Measurements from ENCODE around the gene PPP1R9B. TPM values are rescaled to one million over a fixed set of nuclear protein-coding genes. Genes with fewer than 3 reads are reported as not detected.

Gene PPP1R9B, protein sequence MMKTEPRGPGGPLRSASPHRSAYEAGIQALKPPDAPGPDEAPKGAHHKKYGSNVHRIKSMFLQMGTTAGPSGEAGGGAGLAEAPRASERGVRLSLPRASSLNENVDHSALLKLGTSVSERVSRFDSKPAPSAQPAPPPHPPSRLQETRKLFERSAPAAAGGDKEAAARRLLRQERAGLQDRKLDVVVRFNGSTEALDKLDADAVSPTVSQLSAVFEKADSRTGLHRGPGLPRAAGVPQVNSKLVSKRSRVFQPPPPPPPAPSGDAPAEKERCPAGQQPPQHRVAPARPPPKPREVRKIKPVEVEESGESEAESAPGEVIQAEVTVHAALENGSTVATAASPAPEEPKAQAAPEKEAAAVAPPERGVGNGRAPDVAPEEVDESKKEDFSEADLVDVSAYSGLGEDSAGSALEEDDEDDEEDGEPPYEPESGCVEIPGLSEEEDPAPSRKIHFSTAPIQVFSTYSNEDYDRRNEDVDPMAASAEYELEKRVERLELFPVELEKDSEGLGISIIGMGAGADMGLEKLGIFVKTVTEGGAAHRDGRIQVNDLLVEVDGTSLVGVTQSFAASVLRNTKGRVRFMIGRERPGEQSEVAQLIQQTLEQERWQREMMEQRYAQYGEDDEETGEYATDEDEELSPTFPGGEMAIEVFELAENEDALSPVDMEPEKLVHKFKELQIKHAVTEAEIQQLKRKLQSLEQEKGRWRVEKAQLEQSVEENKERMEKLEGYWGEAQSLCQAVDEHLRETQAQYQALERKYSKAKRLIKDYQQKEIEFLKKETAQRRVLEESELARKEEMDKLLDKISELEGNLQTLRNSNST
- total RNA-seq (2014; rRNA removed; shearing (Covaris generic)) = 19.1 and 35.5 TPM in 2 replicates

DNA sequence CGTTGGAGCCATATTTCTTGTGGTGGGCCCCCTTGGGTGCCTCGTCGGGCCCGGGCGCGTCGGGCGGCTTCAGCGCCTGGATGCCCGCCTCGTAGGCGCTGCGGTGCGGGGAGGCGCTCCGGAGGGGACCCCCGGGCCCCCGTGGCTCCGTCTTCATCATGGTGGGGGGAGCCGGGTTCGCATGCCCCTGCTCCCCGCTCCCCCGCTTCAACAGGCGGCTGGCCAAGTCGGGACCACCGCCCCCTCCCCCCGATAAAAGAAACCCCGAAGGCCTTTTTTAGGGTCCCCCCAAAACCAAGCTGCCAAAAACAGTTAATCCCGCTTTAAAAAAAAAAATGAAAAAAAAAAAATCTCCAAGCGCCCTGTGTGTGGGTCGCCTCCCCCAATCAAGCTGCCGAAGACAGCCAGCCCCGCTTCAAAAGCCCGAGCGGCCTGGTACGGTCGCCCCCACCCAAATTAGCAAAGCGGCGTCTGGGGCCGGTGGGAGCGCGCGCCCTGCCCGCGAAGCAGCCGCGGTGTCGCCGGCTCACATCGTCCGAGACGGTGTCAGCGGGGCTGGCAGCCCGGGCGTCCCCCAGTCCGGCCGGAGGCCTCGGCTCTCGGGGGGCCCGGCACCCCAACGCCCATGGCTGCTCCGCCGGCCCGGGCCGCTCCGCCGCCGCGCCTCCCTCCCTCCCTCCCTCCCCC lies at the start of gene PPP1R9B:
TSS of gene PPP1R9B (minus strand) at position 324 of the 687 bp plus-strand sequence. CDS start at position 160, 164 bp downstream.
- DNase-seq (ENCODE audit: low spot score) = no peak

DNA sequence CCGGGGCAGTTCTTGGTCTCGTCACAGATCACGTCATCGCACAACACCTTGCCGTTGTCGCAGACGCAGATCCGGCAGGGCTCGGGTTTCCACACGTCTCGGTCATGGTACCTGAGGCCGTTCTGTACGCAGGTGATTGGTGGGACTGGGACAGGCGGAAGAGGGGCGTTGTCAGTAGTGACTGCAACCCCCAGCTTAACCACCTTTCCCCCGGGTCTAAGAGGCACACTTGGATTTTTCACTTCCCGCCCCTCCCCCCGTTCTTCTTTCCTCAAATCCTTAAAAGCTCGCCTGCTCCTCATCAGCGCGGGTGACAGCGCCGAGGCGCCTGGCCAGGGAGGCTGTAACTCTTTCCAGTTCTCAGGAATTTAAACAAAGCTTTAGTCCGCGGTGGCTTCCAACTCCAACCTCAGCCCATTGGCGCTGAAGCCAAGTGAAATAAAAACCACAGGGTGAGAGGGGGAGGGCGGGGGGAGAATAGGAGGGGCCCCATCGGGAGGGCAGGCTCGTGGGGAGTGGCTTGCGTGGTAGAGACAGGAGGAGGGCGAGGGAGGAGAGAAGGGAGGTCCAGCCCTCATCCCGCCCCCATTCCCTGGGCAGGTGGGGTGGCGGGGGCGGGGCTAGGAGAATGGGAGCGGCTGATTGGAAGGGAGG lies 49.5 kb upstream of the PPP1R9B start:
- peak; percentile 96 for DNase-seq (ENCODE audit: low spot score)

DNA sequence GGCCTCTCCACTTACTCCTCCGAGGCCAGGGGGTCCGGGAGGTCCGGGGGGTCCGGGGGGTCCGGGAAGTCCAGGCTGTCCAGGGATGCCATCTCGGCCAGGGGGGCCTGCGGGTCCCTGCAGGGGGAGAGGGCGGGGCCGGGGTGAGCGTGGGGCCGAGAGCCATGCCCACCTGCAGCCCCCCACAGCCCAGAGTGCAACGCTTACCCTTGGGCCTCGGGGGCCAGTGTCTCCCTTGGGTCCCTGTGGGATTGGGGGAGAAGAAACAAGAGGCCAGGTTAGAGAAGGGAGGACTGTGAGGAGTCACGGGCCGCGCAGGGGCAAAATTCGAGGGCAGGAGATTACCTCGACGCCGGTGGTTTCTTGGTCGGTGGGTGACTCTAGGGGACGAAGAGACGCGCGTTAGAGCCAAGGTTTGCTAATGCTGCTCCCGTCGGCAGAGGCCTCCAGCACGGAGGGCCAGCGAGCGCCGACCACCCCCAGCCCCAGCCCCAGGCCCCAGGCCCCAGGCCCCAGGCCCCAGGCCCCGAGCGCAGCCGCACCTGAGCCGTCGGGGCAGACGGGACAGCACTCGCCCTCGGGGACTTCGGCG lies 48.8 kb upstream of the PPP1R9B start:
- DNase-seq (ENCODE audit: low spot score) = no peak

DNA sequence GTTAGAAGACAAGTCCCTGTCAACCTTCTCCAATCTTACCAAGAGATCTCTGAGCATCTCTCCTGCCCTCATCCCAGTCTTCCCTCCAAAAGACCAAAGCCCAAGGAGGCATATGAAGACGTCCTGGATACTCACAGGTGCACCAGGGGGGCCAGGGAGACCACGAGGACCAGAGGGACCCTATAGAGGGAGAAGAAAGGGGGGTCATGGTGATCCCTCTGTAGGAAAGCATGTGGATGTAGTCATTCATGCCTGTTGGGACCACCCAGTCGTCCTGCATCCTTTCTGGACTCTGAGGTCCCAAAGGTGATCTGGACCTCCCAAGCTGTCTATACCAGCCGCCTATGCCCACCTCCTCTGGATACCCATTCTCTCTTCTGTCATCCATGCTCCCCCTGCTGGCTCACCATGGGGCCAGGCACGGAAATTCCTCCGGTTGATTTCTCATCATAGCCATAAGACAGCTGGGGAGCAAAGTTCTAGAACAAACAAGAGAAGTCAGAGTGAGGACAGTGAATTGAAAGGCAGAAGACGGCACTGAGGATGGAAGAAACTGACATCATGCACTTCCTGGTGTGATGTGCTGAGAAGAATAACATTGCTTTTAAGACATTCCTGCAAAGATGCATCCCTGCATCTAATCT lies 47.7 kb upstream of the PPP1R9B start:
- peak; percentile 69 for DNase-seq (ENCODE audit: low spot score)

DNA sequence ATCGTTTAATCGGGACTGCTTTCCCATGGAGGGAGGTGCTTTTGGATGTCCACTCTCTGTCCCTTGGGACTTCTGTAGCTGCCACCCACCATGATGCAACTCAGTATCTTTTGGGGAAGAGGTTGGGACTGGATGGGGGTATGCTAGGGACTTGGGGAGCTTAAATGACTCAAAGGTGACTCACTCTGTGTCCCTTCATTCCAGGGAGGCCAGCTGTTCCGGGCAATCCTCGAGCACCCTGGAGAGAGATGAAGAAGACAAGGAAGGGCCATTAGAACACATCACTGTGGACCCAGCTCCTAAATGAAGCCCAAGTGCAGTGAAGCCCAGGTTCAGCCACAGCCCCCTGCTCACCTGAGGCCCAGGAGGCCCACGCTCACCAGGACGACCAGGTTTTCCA lies 46.3 kb upstream of the PPP1R9B start:
- peak; percentile 85 for DNase-seq (ENCODE audit: low spot score)

DNA sequence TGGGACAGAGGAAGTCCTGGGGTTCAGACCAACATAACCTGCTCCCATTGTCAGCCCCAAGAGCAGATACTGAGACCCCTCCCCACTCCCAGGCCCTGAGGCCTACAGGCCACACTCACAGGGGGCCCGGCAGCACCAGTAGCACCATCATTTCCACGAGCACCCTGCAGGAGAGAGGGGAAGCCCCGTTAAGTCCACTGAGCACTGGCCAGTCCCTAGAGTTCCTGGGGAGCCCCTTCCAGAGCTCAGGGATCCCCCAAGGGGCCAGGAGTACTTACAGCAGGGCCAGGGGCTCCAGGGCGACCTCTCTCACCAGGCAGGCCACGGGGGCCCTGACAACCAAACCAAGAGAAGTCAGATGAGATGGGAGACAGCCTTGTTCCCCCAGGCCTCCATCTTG lies 45.6 kb upstream of the PPP1R9B start:
- no peak for DNase-seq (ENCODE audit: low spot score)

DNA sequence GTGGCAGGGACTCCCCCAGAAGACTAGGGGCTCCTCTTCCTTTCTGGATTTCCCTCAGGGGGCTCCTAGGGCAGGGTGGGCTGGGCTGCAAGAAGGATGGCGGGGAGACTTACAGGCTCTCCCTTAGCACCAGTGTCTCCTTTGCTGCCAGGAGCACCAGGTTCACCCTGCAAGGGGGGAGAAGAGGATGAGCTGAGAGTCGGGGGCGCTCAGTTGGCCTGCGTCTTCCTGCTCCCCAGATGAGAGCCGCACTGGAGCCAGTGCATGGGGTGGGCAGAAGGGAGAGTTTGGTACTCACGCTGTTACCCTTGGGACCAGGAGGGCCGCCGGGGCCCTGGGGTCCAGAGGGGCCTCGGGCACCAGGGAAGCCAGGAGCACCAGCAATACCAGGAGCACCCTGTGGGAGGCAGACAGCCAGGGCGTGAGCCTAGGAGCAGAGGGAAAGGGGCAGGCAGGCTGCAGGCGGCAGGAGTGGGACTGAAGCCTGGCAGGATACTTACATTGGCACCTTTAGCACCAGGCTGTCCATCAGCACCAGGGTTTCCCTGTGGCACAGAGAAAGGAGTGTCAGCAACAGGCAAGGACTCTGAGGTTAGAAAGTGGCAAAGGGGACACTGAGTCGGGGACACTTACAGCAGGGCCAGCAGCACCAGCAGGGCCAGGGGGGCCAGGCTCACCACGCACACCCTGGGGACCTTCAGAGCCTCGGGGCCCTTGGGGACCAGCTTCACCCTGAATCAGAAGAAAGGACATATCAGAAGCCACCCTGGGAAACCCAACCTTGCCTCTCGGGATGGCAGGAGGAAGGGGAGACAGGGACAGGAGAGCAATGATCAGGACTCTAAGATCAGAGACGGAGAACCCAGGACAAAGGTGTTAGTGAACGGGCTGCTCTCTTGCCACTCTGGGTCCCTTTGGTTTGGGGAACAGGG lies 44.7 kb upstream of the PPP1R9B start:
- DNase-seq (ENCODE audit: low spot score) = no peak

DNA sequence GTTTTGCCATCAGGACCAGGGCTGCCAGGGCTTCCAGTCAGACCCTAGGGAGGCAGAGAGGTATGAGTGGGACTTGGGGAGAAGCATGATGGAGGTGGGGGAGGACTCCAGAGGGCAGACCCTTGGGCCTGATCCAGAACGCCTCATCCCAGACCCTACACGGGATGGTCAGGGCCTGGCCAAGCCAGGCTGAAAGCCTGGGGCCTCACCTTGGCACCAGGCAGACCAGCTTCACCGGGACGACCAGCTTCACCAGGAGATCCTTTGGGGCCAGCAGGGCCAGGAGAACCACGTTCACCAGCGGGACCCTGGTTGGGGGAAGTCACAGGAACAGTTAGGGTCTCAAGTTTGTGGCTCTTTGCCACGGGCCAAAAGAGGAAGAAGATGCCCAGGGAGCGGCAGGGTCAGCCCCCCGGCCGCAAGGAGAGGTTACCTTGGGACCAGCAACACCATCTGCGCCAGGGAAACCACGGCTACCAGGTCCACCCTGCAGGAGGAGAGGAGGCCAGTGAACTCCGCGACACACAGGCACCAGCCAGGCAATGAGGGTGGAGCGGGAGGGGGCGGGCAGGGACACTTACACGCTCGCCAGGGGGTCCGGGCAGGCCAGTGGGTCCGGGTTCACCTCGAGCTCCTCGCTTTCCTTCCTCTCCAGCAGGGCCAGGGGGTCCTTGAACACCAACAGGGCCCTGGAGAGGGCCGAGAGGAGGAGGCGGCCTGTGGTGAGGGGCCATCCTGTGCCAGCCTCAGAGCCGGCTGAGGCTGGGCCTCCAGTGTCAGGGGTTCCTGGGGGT lies 43.9 kb upstream of the PPP1R9B start:
- no peak for DNase-seq (ENCODE audit: low spot score)

DNA sequence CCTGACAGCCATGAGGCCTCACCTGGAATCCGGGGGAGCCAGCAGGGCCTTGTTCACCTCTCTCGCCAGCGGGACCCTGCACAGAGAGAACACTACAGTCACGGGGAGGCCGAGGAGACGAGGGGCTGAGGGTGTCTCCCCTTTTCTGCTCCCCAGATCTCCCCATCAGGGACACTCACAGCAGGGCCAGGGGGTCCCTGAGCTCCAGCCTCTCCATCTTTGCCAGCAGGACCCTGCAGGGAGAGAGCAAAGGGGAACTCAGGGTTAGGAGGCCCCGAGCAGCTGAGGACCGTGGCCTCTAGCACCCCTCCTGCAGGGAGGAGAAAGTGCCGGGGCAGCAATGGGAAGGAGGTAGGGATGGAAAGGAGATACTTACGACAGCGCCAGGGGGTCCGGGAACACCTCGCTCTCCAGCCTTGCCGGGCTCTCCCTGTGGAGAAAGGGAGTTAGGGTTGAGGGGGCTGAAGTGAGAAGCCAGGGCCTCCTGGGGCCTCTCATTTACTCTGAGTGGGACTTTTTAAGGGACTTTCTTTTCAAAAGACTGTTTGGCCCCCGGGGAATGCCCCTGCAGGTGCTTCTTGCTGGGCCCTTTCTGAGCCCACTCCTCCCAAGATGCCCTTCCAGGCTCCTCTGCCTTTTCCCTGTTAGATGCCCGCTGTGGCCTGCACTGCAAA lies 42.3 kb upstream of the PPP1R9B start:
- no peak for DNase-seq (ENCODE audit: low spot score)

DNA sequence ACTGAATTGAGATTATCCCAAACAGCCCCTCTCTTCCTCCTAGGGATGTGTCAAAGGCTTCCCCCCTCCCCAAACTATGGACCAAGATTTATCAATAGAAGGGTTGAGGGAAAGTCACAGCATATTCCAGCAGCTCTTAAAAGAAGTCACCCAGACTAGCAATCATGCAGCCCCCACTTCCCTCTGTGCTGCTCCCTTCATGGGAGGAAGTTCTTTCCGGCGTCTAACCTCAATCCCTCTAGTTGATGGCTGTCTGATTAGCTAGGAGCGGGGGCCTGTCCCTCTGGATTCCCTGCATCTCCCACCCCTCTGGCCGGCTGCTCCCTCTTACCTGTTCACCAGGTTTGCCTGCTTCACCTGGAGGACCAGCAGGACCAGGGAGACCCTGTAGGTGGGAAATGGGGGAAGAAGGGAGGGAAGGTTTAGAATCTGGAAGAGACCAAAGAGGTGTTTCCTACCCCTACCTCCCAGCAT lies 41.7 kb upstream of the PPP1R9B start:
- no peak for DNase-seq (ENCODE audit: low spot score)

DNA sequence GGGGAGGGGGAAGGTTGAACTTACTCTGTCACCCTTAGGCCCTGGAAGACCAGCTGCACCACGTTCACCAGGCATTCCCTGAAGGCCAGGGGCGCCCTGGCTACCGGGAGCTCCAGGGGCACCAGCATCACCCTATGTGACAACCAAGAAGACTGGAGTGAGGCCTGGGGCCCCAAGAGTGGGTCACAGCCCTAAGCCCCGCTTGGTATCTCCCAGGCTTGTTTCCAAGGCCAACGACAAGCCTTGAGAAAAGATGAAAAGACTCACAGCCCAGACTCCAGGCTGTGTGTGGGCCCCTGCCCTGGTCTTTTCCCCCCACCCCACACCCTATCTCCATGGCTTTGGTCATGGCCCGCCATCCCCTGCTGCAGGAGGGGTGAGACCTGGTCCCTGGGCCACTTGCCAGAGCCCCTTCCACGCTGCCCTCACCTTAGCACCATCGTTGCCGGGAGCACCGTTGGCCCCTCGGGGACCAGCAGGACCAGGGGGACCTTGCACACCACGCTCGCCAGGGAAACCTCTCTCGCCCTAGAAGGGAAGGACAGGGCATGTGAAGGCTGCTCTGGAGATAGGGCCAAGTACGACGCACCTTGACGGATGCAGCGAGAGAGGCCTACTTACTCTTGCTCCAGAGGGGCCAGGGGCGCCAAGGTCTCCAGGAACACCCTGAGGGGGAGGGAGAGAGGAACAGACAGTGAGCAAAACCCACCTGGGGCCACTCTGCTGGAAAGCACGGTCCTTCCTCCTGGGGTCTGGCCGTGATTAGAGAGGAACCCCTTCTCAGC lies 41.1 kb upstream of the PPP1R9B start:
- DNase-seq (ENCODE audit: low spot score) = no peak

DNA sequence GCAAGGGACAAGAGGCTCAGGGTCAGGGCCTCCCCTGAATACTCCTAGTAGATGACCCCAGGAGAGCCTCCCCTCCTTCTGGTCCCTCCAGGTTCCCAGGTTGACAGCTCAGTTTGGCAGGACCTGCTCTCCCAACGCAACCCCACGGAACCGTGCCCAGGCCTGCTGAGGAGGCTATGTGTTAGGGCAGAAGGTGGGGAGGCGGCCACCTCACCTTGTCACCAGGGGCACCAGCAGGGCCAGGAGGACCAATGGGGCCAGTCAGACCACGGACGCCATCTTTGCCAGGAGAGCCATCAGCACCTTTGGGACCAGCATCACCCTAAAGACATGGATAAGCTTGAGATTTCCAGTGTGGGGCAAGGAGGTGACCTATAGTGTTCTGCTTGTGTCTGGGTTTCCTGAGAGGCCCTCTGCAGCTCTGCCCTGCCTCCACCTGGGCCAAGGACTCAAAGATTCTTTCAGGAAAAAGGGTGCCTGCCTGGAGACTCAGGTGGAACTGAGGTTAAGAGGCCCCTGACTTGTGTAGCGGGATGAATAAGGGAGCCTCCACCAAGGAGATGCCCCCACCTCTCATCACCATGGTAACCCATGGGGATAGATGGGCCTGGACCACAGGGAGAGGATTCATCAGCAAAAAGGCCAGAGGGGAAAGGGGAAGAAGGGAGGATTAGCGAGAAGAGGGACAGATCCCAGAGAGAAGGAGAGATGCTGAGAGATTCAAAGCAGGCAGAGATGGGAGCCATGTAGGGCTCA lies 40.3 kb upstream of the PPP1R9B start:
- DNase-seq (ENCODE audit: low spot score) = no peak

DNA sequence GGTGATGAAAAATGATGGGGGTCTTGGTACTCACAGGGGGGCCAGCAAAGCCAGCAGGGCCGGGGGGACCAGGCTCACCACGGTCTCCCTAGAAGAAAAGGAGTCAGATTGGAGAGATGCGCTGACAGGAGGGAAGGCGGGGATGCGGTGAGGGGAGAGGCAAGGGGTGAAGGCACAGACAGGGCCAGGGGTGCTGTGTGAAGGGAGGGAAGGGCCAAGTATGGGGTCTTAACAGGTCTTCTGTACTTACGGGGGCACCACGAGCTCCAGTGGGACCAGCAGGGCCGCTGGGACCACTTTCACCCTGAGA lies 39.8 kb upstream of the PPP1R9B start:
- DNase-seq (ENCODE audit: low spot score) = no peak

DNA sequence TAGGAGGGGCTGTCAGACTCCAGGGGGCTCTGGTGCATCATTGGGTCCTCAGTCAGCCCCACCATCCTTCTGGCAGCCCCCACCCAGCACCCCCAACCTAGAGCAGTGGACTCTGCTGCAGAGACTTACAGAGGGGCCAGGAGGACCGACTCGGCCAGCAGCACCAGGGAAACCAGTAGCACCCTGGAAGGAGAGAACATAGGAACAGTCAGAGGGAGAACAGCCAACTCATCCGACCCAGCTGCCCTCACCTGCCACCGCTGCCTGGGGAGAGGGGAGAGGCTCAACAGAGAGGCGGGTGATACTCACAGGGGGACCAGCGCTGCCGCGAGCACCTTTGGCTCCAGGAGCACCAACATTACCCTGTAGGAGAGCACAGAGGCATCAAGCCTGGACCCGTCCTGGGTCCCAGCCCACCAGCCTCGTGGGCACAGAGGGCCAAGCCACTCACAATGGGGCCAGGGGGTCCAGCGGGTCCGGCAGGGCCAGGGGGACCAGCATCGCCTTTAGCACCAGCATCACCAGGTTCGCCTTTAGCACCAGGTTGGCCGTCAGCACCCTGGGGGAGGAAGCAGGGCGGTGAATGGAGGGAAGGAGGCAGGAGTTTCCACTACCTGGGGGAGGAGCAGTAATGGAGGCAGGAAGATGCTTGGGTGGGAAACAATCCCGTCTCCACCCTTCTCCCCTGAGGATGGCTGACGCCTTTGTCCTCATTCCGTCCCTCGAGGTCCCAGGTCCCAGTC lies 39.2 kb upstream of the PPP1R9B start:
- no peak for DNase-seq (ENCODE audit: low spot score)

DNA sequence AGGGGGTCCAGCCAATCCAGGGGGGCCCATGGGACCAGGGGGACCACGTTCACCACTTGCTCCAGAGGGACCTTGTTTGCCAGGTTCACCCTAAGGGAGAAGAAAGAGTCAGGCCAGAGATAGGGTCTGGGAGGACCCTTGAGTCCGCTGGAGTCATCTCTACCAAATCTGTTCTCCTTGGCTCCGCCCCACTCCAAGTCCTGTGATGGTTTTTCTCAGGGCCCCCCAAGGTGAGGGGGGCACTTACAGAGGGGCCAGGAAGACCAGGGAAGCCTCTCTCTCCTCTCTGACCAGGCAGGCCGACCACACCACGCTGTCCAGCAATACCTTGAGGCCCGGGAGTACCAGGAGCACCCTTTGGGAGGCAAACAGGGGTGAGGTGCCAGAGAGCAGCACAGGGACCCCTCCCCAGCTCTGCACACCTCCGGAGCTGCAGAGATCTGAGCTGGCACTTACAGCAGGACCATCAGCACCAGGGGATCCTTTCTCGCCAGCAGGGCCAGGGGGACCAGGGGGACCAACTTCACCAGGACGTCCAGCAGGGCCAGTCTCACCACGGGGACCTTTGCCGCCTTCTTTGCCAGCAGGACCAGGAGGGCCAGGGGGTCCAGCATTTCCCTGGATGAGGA lies 38.6 kb upstream of the PPP1R9B start:
- no peak for DNase-seq (ENCODE audit: low spot score)

DNA sequence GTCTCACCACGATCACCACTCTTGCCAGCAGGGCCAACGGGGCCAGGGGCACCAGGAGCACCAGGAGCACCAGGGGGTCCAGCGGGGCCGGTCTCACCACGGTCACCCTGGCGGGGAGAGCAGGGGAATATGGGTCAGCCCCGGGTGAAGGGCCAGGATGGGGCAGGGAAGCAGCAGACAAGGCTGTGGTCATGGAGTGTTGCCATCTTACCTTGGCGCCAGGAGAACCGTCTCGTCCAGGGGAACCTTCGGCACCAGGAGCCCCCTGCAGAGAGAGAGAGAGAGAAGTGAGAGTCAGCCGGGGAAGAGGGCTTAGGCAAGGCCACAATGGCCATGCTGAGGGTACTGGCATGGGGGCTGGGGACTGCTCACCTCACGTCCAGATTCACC lies 38.0 kb upstream of the PPP1R9B start:
- DNase-seq (ENCODE audit: low spot score) = no peak
